GM23338 (cell line): Measurements from ENCODE around the gene NELL2. TPM values are rescaled to one million over a fixed set of nuclear protein-coding genes. Genes with fewer than 3 reads are reported as not detected.

Experiments
- ATAC-seq: fragments of 200-7000 bp; cut with Tn5 transposase; 3 replicates; pipeline ENCODE4 v1.9.1; 2020
- DNase-seq: peaks from one replicate; pipeline ENCODE4 v3.0.0-alpha.2; 2015; ENCODE audit warnings: low spot score
- H2AFZ ChIP-seq: fragments of 200-600 bp; sonication (generic); 2 replicates; pipeline ENCODE4 v1.8.0; 2016; ENCODE audit warnings: antibody characterized with exemption, mild to moderate bottlenecking, moderate library complexity
- H3F3A ChIP-seq: fragments of 200-600 bp; sonication (generic); replicated peaks from 2 replicates; pipeline ENCODE4 v1.8.0; 2017; ENCODE audit warnings: antibody characterized with exemption, mixed run types, low read depth
- H3K27ac ChIP-seq: fragments of 200-600 bp; sonication (generic); 2 replicates; pipeline ENCODE4 v1.6.1; 2016; ENCODE audit warnings: low read depth
- H3K27me3 ChIP-seq: fragments of 200-600 bp; sonication (generic); 2 replicates; pipeline ENCODE4 v1.8.0; 2016; ENCODE audit warnings: mild to moderate bottlenecking, mixed run types, moderate library complexity; ENCODE audit not compliant: insufficient read depth
- H3K36me3 ChIP-seq: fragments of 200-600 bp; sonication (generic); 2 replicates; pipeline ENCODE4 v1.8.0; 2016; ENCODE audit warnings: mild to moderate bottlenecking; ENCODE audit not compliant: insufficient read depth
- H3K4me1 ChIP-seq: fragments of 200-600 bp; sonication (generic); 2 replicates; pipeline ENCODE4 v1.8.0; 2016; ENCODE audit warnings: mild to moderate bottlenecking, moderate library complexity; ENCODE audit not compliant: insufficient read depth
- H3K4me2 ChIP-seq: fragments of 200-600 bp; sonication (generic); 2 replicates; pipeline ENCODE4 v1.7.1; 2017; ENCODE audit warnings: mixed run types
- H3K4me3 ChIP-seq: fragments of 200-600 bp; sonication (generic); 2 replicates; pipeline ENCODE4 v1.6.1; 2016; ENCODE audit warnings: mixed run types
- H3K79me2 ChIP-seq: fragments of 200-600 bp; sonication (generic); replicated peaks from 2 replicates; pipeline ENCODE4 v1.8.0; 2017; ENCODE audit warnings: mild to moderate bottlenecking; ENCODE audit not compliant: insufficient read depth
- H3K9me2 ChIP-seq: fragments of 200-600 bp; sonication (generic); 2 replicates; pipeline ENCODE4 v1.8.0; 2017; ENCODE audit not compliant: insufficient read depth
- H4K20me1 ChIP-seq: fragments of 200-600 bp; sonication (generic); replicated peaks from 2 replicates; pipeline ENCODE4 v1.8.0; 2017; ENCODE audit warnings: mild to moderate bottlenecking; ENCODE audit not compliant: insufficient read depth
- H3K27ac Mint-ChIP-seq: 2 replicates; pipeline ENCODE4 v1.8.0; 2020; ENCODE audit warnings: inconsistent platforms, mild to moderate bottlenecking, moderate library complexity, mixed read lengths
- H3K27me3 Mint-ChIP-seq: 3 replicates; pipeline ENCODE4 v1.8.0; 2022; ENCODE audit warnings: low read depth, mild to moderate bottlenecking, moderate library complexity, mixed read lengths, inconsistent platforms; ENCODE audit not compliant: insufficient read depth, poor library complexity
- H3K36me3 Mint-ChIP-seq: 3 replicates; pipeline ENCODE4 v1.8.0; 2021; ENCODE audit warnings: low read depth, mild to moderate bottlenecking, inconsistent platforms, moderate library complexity, mixed read lengths
- H3K4me1 Mint-ChIP-seq: 3 replicates; pipeline ENCODE4 v1.8.0; 2020; ENCODE audit warnings: mild to moderate bottlenecking, inconsistent platforms, mixed read lengths
- H3K4me3 Mint-ChIP-seq: 3 replicates; pipeline ENCODE4 v1.8.0; 2021; ENCODE audit warnings: moderate library complexity, mild to moderate bottlenecking, inconsistent platforms, mixed read lengths
- H3K9me3 Mint-ChIP-seq: 3 replicates; pipeline ENCODE4 v1.8.0; 2020; ENCODE audit warnings: moderate library complexity, mild to moderate bottlenecking, inconsistent platforms, mixed read lengths
- EZH2 ChIP-seq: fragments of 200-600 bp; sonication (generic); IDR thresholded peaks from one replicate; pipeline ENCODE4 v1.8.0; 2017; ENCODE audit warnings: antibody characterized with exemption, mild to moderate bottlenecking, low read depth; ENCODE audit not compliant: unreplicated experiment
- EZH2phosphoT487 ChIP-seq: fragments of 200-600 bp; sonication (generic); IDR thresholded peaks from one replicate; pipeline ENCODE4 v1.8.1; 2018; ENCODE audit warnings: antibody characterized with exemption; ENCODE audit not compliant: unreplicated experiment
- JUNB ChIP-seq: IDR thresholded peaks from one replicate; pipeline ENCODE4 v1.6.1; 2016; ENCODE audit warnings: antibody characterized with exemption; ENCODE audit not compliant: unreplicated experiment
- NANOG ChIP-seq: IDR thresholded peaks from 2 replicates; pipeline ENCODE4 v1.6.1; 2016; ENCODE audit warnings: antibody characterized with exemption, borderline replicate concordance
- POLR2AphosphoS5 ChIP-seq: IDR thresholded peaks from 2 replicates; pipeline ENCODE4 v1.6.1; 2016; ENCODE audit warnings: antibody characterized with exemption, low read depth
- ZNF331 ChIP-seq: fragments of 250-450 bp; sonication (Bioruptor Pico); IDR thresholded peaks from 2 replicates; pipeline ENCODE4 v1.5.0; 2020; ENCODE audit warnings: low read depth, mild to moderate bottlenecking, moderate library complexity
- polyA plus RNA-seq: library from polyadenylated mRNA; unstranded; fragments of >200 nt; fragmentation: Nextera tagmentation; extraction: Ambion mirVana; gene quantifications from 2 replicates; pipeline ENCODE4 v1.2.1, GENCODE V29; 2016
- total RNA-seq: library from RNA; depleted of rRNA; stranded (reverse); fragments of >200 nt; shearing (Covaris generic); gene quantifications from 2 replicates; pipeline ENCODE4 v1.2.3, GENCODE V29; 2014
- TF ChIP-seq, protein P1 (sequence below), 2 experiments: fragments of 200-600 bp in 1 of 2; sonication (generic) in 1 of 2; conservative IDR thresholded peaks; 2 replicates each; pipeline versions ENCODE4 v1.5.1 to v1.6.1; 2016 to 2017; ENCODE audit warnings: antibody characterized with exemption in 2 of 2, low read depth in 2 of 2, mild to moderate bottlenecking in 2 of 2, moderate library complexity in 1 of 2
- TF ChIP-seq, protein P2 (sequence below): fragments of 250-450 bp; sonication (Bioruptor Pico); IDR thresholded peaks from 2 replicates; pipeline ENCODE4 v1.5.0; 2020; ENCODE audit warnings: mild to moderate bottlenecking, moderate library complexity

The NELL2 gene
- total and polyA plus RNA-seq, 2 experiments from 2014 or later, result 25.1 to 99.5 TPM

DNA sequence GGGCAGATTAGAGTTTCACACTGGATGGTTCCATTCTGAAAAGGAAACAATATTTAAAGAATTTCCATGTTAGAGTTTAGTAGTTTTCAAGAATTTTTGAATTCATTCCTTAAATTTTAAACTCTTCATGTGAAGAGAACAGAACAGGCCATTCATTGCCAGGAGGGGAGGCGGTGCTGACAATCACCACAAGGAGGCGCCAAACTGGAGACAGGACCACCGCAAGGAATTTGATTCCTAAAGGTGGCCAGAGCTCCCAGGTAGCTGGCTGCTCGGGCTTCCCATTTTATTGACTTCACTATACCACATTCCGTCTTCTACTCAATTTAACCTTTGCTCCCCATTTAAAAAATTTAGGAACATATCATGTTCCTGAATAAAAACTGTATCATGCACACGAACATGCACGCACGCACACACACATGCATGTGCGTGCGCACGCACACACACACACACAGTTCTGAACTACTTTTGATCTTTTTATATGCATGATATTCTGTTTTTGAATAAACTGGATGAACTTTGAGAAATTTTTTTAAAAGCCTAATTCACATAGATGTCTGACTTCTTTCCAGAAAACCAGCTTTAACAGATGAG, 101.2 kb downstream of the NELL2 start:
- peaks cover 13% of the 10 kb centered on the region for H3K4me1 Mint-ChIP-seq
- Histone ChIP-seq H3K36me3 (no peaks in the 10 kb centered on the region), H3K4me1 (peaks cover 16% of the 10 kb centered on the region), H3K79me2 (no peaks in the 10 kb centered on the region), H3K4me3 (no peak overlapping the region), H3K27me3 (no peaks in the 10 kb centered on the region), H3F3A (no peaks in the 10 kb centered on the region), H3K9me2 (no peaks in the 10 kb centered on the region), H2AFZ (no peak overlapping the region), H3K27ac (no peak overlapping the region), H3K4me2 (no peak overlapping the region), H4K20me1 (no peaks in the 10 kb centered on the region)
- no peak overlapping the region for H3K27ac Mint-ChIP-seq
- no peak overlapping the region for H3K4me3 Mint-ChIP-seq
- H3K27me3 Mint-ChIP-seq, result peaks cover 2% of the 10 kb centered on the region
- H3K9me3 Mint-ChIP-seq, result no peaks in the 10 kb centered on the region
- peak; percentile 81 for DNase-seq
- TF ChIP-seq, protein P1, sequence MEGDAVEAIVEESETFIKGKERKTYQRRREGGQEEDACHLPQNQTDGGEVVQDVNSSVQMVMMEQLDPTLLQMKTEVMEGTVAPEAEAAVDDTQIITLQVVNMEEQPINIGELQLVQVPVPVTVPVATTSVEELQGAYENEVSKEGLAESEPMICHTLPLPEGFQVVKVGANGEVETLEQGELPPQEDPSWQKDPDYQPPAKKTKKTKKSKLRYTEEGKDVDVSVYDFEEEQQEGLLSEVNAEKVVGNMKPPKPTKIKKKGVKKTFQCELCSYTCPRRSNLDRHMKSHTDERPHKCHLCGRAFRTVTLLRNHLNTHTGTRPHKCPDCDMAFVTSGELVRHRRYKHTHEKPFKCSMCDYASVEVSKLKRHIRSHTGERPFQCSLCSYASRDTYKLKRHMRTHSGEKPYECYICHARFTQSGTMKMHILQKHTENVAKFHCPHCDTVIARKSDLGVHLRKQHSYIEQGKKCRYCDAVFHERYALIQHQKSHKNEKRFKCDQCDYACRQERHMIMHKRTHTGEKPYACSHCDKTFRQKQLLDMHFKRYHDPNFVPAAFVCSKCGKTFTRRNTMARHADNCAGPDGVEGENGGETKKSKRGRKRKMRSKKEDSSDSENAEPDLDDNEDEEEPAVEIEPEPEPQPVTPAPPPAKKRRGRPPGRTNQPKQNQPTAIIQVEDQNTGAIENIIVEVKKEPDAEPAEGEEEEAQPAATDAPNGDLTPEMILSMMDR (conservative IDR thresholded peaks at IDR 0.05; ENCODE audit: low read depth in 2 of 2), result peak; percentile 86 to 98
- TF ChIP-seq EZH2, result no peak
- H3K36me3 Mint-ChIP-seq, result peaks cover 8% of the 10 kb centered on the region; the same call in 2 of the 3 replicates
- ATAC-seq, result peak; percentile 85

DNA sequence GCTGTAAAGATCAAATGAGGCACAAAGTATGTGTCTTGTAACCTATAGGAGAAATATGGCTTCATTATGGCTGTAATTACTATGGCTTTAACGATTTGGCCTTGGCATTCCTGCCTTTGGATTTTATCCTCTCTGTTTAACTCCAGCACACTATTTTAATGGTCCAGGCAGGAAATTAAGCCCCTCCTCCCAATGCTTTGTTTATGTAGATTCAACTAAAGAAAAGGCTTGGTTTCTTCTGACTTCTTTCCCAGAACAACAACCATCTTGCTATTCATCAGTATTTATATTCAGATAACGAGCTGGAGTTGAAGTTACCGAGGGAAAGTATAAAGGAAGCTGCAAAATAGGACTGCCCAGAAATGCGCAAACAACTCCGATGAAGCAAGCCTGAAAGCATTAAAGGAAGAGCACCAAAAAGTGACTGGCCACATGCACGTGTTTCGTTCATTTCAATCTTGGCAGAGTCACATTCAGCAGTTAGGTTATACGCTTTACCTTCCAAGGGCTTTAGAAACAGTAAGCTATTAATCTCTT, 104.6 kb downstream of the NELL2 start:
- TF ChIP-seq EZH2phosphoT487, result no peak
- TF ChIP-seq JUNB, result no peak
- no peak for TF ChIP-seq NANOG
- H4K20me1 ChIP-seq, result no peaks in the 10 kb centered on the region
- peak overlapping the region; percentile 85 for H3K27ac Mint-ChIP-seq
- ATAC-seq (peak; percentile 57), DNase-seq (peak; percentile 54)
- peaks cover 17% of the 10 kb centered on the region for H3K4me1 Mint-ChIP-seq
- peaks cover 19% of the 10 kb centered on the region for H3K4me1 ChIP-seq
- peaks cover 2% of the 10 kb centered on the region for H3K27me3 Mint-ChIP-seq
- no peaks in the 10 kb centered on the region for H3K9me2 ChIP-seq
- H3K4me3 ChIP-seq, result peak overlapping the region; percentile 12
- no peaks in the 10 kb centered on the region for H3K36me3 ChIP-seq
- H3K4me3 Mint-ChIP-seq, result no peak overlapping the region
- no peaks in the 10 kb centered on the region for H3K9me3 Mint-ChIP-seq
- peak overlapping the region; percentile 44 for H3K4me2 ChIP-seq
- no peaks in the 10 kb centered on the region for H3K79me2 ChIP-seq
- H3F3A ChIP-seq, result no peaks in the 10 kb centered on the region
- no peaks in the 10 kb centered on the region for H3K27me3 ChIP-seq
- peak overlapping the region; percentile 40 for H3K27ac ChIP-seq
- H3K36me3 Mint-ChIP-seq, result peaks cover 5% of the 10 kb centered on the region; the same call in 2 of the 3 replicates
- H2AFZ ChIP-seq, result no peak overlapping the region

DNA sequence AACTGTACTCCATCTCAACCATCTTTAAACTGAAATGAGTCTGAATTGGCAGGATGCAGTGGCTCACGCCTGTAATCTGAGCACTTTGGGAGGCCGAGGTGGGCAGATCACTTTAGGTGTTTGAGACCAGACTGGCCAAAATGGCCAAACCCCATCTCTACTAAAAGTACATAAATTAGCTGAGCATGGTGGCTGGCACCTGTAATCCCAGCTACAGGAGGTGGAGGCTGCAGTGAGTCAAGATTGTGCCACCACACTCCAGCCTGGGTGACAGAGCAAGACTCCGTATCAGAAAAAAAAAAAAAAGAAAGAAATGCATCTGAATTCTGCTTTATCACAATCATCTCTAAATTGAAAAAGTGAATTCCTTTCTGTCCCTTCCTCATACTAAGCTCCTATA, 110.3 kb downstream of the NELL2 start:
- H3K36me3 ChIP-seq, result no peaks in the 10 kb centered on the region

More for the DNA sequence above, 110.3 kb downstream of the NELL2 start:
- no peaks in the 10 kb centered on the region for H3K27me3 ChIP-seq
- H3K27me3 Mint-ChIP-seq, result no peaks in the 10 kb centered on the region
- no peak overlapping the region for H3K27ac ChIP-seq
- peaks cover 34% of the 10 kb centered on the region for H3K4me1 Mint-ChIP-seq
- no peaks in the 10 kb centered on the region for H3F3A ChIP-seq
- no peak for ATAC-seq
- H3K9me3 Mint-ChIP-seq, result no peaks in the 10 kb centered on the region
- no peak overlapping the region for H3K27ac Mint-ChIP-seq
- H3K79me2 ChIP-seq, result no peaks in the 10 kb centered on the region
- H4K20me1 ChIP-seq, result no peaks in the 10 kb centered on the region
- no peak overlapping the region for H3K4me3 Mint-ChIP-seq
- H2AFZ ChIP-seq, result no peak overlapping the region
- no peak overlapping the region for H3K4me2 ChIP-seq
- H3K4me1 ChIP-seq, result peaks cover 29% of the 10 kb centered on the region
- no peak for DNase-seq
- no peak for TF ChIP-seq POLR2AphosphoS5
- no peak for TF ChIP-seq ZNF331 (CRISPR knock-in tag)
- no peak for TF ChIP-seq EZH2phosphoT487
- TF ChIP-seq, protein P2, sequence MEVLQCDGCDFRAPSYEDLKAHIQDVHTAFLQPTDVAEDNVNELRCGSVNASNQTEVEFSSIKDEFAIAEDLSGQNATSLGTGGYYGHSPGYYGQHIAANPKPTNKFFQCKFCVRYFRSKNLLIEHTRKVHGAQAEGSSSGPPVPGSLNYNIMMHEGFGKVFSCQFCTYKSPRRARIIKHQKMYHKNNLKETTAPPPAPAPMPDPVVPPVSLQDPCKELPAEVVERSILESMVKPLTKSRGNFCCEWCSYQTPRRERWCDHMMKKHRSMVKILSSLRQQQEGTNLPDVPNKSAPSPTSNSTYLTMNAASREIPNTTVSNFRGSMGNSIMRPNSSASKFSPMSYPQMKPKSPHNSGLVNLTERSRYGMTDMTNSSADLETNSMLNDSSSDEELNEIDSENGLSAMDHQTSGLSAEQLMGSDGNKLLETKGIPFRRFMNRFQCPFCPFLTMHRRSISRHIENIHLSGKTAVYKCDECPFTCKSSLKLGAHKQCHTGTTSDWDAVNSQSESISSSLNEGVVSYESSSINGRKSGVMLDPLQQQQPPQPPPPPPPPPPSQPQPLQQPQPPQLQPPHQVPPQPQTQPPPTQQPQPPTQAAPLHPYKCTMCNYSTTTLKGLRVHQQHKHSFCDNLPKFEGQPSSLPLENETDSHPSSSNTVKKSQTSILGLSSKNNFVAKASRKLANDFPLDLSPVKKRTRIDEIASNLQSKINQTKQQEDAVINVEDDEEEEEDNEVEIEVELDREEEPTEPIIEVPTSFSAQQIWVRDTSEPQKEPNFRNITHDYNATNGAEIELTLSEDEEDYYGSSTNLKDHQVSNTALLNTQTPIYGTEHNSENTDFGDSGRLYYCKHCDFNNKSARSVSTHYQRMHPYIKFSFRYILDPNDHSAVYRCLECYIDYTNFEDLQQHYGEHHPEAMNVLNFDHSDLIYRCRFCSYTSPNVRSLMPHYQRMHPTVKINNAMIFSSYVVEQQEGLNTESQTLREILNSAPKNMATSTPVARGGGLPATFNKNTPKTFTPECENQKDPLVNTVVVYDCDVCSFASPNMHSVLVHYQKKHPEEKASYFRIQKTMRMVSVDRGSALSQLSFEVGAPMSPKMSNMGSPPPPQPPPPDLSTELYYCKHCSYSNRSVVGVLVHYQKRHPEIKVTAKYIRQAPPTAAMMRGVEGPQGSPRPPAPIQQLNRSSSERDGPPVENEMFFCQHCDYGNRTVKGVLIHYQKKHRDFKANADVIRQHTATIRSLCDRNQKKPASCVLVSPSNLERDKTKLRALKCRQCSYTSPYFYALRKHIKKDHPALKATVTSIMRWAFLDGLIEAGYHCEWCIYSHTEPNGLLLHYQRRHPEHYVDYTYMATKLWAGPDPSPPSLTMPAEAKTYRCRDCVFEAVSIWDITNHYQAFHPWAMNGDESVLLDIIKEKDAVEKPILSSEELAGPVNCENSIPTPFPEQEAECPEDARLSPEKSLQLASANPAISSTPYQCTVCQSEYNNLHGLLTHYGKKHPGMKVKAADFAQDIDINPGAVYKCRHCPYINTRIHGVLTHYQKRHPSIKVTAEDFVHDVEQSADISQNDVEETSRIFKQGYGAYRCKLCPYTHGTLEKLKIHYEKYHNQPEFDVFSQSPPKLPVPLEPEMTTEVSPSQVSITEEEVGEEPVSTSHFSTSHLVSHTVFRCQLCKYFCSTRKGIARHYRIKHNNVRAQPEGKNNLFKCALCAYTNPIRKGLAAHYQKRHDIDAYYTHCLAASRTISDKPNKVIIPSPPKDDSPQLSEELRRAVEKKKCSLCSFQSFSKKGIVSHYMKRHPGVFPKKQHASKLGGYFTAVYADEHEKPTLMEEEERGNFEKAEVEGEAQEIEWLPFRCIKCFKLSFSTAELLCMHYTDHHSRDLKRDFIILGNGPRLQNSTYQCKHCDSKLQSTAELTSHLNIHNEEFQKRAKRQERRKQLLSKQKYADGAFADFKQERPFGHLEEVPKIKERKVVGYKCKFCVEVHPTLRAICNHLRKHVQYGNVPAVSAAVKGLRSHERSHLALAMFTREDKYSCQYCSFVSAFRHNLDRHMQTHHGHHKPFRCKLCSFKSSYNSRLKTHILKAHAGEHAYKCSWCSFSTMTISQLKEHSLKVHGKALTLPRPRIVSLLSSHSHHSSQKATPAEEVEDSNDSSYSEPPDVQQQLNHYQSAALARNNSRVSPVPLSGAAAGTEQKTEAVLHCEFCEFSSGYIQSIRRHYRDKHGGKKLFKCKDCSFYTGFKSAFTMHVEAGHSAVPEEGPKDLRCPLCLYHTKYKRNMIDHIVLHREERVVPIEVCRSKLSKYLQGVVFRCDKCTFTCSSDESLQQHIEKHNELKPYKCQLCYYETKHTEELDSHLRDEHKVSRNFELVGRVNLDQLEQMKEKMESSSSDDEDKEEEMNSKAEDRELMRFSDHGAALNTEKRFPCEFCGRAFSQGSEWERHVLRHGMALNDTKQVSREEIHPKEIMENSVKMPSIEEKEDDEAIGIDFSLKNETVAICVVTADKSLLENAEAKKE (CRISPR knock-in tag), result no peak
- no peak for TF ChIP-seq NANOG
- TF ChIP-seq JUNB, result no peak
- H3K36me3 Mint-ChIP-seq, result peaks cover 2% of the 10 kb centered on the region; the same call in 2 of the 3 replicates
- no peak overlapping the region for H3K4me3 ChIP-seq
- no peaks in the 10 kb centered on the region for H3K9me2 ChIP-seq
